PFSK-1 (cell line): ENCODE results near the gene KRTAP4-16.

ENCODE experiments used
- POLR2AphosphoS5 ChIP-seq: IDR thresholded peaks from 2 replicates; pipeline ENCODE4 v1.6.1; 2012; ENCODE audit warnings: low read depth, mild to moderate bottlenecking, control low read depth, low read length, moderate library complexity
- REST ChIP-seq, 2 experiments: IDR thresholded peaks; 2 replicates each; pipeline versions ENCODE4 v1.6.1 to v1.8.0; 2011 to 2012; ENCODE audit warnings: low read depth in 2 of 2, low read length in 2 of 2, control low read depth in 1 of 2, inconsistent platforms in 1 of 2, mild to moderate bottlenecking in 1 of 2, moderate library complexity in 1 of 2; ENCODE audit not compliant: insufficient read depth in 1 of 2
- TAF1 ChIP-seq: IDR thresholded peaks from 2 replicates; pipeline ENCODE4 v1.6.1; 2012; ENCODE audit warnings: low read length, control low read depth, borderline replicate concordance; ENCODE audit not compliant: insufficient read depth

GRCh38 chr17:41107941-41108450, 6.0 kb upstream of the KRTAP4-16 start:
- TF ChIP-seq REST (IDR thresholded peaks at IDR 0.05; ENCODE audit: insufficient read depth in 1 of 2, low read depth in 2 of 2, low read length in 2 of 2) (no peak), POLR2AphosphoS5 (no peak), TAF1 (no peak)
